Fibroblast of skin of right biceps (primary cell): ENCODE measurements around the gene AFF3.
"Not testable (repeated sequence)": the region's sequence is repeated elsewhere in the genome, so short reads cannot be mapped to it uniquely, and the experiment has no call there.

ENCODE experiments used
- DNase-seq: peaks from one replicate; pipeline ENCODE4 v3.0.0-alpha.2; 2013

The AFF3 gene

DNA sequence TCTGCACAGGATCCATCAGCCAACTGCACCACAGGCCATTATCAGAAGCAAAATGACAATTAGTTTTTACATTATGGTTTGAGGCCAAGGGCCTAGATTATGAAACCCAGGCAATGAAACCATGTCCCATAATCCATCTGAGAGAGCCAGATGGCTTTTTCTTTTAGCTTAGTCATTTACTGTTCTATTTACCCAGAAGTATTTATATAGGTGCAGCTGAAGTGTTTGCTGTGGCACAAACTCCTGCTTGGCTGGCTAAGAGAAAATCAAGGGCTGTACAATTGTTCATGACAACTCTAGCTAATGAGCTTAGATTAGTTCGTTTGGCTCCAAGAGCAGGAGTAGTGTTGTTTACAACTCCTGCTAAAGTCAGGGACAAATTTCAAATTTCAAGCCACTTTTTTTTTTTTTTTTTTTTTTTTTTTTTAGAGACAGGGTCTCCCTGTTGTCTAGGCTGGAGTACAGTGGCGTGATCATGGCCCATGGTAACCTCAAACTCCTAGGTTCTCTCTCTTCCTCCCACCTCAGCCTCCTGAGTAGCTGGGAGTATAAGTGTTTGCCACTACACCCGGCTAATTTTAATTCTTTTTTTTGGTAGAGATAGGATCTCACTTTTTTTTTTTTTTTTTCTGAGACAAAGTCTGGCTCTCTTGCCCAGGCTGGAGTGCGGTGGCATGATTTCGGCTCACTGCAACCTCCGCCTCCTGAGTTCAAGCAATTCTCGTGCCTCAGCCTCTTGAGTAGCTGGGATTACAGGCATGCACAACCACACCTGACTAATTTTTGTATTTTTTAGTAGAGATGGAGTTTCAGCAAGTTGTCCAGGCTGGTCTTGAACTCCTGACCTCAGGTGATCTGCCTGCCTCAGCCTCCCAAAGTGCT, 634.2 kb downstream of the AFF3 start:
- DNase-seq: no peak

DNA sequence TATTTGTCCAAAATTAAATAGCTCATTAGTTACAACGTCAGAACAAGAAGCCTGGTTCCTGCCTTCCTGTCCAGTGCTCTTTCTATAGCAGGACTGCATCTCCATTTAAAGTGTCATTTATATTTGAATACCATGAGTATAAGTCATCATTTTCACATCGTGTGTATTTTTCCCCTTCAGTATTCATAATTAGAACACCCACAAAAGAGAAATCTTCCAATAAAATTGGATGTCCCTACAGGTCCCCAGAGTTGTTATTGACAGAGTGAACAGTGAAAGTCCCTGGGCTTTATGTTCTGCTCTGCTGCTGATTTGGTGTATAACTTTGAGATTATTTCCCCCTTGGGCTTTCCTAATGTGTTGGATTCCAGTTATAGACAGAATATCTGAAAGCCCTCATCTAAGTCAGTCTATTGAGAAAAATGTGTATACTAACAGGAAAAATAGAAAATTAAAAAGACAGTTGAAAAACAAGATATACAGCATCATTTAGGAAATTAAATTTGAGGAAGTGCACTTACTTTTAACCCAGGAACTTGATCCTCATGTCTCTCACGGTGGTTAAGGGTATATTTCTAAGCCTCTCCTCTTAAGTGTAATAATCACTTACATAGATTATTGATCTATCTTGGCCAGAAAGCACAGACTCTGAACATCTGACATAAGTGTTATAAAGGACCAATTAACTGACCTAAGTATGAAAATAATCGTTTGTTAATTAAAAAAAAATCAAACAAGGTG, 637.4 kb downstream of the AFF3 start:
- no peak for DNase-seq

DNA sequence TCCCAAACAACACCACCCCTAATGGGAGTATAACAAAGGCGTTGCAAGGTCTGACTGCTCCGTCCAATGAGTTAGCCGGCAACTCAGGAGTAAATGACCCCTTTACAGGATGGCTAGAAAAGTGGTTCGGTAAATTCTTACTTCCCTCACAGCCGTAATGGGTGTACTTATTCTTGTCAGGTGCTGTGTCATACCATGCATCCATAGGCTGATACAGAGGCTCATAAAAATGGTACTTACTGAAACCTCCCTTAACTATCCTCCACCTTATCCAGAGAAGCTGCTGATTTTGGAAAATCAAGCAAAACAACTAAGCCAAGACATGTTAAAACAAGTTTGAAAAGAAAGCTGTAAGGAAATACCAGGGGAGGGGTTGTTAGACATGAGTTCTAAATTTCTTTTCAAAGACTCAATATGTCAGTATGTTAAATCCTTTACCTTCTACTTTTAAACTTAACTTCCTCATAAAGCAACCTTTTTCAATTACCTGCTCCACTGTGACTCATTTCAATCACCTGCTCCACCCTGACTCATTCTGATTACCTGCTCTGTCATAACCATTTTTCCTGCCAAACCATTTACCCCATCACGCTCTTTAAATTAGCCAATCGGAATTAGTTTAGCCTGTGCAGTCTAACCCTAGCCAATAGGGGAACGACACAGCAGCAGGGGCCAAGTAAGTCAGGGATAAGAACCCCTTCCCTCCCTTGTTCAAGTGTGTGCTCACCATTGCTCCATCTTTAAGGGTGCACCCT, 638.6 kb downstream of the AFF3 start:
- DNase-seq: not testable (repeated sequence)

DNA sequence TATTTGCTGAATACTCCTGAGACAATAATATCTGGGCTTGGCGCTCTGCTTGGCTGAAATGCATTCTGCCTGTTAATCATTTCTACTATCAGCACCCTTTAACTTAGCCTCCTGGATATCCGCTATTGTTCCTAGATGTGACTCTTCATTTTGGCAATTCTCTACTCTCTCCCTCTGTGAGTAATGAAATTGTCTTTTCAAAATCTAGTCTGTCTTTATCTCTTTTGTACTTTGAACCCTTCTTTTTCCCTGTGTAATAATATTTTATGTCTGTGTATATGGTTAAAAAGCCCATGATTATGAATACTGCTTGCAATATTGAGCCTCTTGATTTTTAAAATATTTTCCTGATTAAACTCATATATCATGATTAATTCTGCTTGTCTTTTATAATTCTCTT, 646.4 kb downstream of the AFF3 start:
- DNase-seq: no peak
